ENCODE results near the gene TICAM2.

TICAM2 gene

DNA sequence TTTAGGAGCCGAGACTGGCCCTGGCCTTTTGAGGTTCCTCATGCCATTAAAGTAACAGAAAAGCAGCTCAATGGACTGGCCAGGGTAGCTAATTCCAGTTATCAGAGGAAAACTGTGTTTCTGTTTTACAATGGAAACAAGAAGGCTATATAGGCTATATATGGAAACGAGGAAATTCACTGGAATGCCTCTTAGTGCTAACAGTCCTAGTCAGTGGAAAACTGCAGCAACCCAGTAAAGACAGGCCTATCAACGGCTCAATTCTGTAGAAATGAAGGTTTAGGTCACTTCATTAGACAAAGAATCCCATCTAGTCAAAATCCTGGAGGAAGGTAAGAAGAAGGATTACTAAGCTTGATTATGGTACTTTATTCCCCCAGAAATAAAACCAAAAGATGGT, 3.2 kb upstream of the TICAM2 start:
- DNase-seq = no peak

- no peak for DNase-seq
Observed at GRCh38 chr5:115602591-115603125, 379 bp upstream of the TICAM2 start.

DNA sequence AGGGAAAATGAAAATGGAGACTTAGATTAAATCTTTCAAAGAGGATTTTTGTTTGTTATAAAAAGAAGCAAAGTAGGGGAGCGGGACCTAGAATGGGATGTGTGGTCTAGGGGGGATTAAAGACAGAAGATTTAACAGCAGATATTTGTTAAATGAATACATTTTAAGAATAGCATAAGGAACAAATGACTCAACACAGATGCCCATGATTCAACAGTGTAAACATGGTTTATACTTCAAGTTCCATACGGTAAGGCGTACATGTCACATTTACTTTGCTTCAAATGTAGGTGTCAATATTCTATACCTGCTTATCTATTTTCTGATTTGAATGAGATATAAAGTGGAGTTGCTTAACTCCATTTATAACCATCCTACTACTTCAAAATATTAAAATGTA, 1.5 kb downstream of the TICAM2 start:
- DNase-seq = no peak

DNA sequence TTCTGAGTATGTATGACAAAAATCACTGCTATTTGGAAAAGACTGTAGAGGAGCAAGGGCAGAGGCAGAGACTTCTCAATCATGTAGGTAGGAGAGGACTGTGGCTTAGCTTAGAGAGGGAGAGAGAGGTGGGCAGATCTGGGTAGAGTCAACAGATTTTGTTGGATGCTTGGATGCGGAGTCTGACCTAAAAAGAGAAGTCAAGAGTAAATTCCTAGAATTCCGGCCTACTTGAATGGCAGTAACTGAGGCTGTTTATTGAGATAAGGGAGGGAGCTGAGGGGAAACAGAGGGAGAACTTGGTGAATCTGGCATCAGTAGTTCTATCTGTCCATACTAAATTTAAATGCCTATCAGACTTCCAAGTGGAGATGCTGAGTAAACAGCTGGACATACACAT, 2.4 kb downstream of the TICAM2 start:
- DNase-seq = no peak

DNA sequence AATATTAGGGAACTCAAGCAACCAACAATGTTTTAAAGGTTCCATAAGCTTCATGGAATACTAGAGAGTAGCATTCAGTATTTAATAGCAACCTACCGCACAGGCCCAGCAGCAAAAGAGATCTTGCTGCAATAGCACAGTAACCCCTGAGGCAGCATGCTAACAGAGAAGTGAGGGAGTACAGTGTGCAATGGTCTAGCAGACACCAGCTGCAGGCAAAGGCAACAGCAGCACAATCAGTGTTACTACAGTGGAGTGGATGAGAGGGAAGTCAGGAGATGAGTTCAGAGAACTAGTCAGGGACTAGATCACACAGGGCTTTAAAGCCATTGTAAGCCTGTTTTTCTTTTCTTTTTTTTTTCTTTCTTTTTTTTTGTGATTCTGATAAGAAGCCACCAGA, 2.8 kb downstream of the TICAM2 start:
- peak; percentile 79 for DNase-seq

GRCh38 chr5:115594128-115595047, 7.9 kb downstream of the TICAM2 start:
- DNase-seq = no peak

DNA sequence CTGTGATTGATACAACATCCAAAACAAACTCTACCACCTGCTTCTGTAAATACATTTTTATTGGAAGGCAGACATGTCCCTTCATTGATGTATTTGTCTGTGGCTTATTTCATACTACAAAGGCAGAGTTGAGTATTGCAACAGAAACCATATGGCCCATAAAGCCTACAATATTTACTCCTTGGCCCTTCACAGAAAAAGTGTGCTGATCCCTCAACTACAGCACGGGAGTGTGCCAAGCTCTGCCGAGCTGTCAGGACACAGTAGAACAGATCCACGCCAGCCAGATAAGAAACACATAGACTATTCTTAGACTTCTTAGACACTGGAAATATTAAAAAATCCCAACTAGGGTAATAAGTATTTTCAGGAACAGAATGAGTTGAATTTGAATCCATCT, 13.2 kb downstream of the TICAM2 start:
- no peak for DNase-seq

DNA sequence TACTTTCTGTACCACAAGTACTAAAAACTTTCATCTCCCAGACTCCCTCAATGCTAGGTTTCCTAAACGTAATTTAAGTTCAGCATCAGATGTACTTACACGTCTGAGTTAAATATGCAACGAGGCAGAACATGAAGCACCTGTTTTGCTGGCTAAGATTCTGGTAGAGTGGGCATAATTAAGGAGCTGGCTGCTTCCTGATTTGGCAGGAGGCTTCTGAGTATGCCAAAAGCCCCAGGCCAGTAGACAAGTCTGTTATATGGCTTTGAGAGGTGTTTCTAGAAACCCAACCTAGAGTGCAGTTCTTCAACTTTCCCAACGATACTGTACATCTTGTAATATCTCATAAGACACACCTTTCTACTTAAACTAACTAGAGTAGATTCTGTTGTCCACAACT, 13.6 kb downstream of the TICAM2 start:
- no peak for DNase-seq

- peak; percentile 50 for DNase-seq
Observed at GRCh38 chr5:115586525-115587146, 15.6 kb downstream of the TICAM2 start.

DNA sequence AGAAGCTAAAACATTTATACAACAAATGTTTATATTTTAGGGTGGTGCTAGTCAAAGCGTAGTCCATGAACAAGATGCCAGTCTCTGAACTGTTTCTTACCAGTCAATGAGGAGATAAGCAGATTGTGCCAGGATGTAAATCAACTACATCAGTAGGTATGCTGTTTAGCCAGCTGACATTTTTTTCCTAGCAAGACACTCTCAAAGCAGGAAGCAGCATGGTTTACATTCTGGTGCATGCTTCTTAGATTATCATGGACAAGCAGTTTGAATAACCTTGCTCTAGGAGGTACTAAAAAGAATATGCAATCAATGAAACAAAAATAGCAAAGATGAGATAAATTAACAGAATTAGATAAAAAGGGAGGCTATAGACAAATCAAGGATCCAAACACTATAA, 17.0 kb downstream of the TICAM2 start:
- no peak for DNase-seq

DNA sequence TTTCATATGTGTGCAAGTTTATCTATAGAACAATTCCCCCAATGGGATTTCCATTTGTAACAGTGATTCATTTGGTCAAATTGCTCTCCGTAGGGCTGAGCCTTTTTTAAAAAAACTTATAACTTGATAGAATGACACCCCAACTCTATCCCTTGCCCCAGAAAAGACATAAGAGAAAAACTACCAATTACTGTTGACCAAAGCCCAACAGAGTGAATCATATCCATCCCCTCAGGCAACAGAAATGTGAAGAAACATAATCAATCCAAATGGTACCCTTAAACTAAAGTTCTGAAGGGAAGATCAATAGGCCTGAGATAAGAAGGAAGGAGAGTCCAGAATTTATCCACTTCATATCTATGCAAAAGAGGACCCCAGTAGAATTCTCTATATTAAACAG, 17.8 kb downstream of the TICAM2 start:
- no peak for DNase-seq

- no peak for DNase-seq
Observed at GRCh38 chr5:115583474-115583873, 18.8 kb downstream of the TICAM2 start.

GRCh38 chr5:115580941-115581340, 21.3 kb downstream of the TICAM2 start:
- no peak for DNase-seq

DNA sequence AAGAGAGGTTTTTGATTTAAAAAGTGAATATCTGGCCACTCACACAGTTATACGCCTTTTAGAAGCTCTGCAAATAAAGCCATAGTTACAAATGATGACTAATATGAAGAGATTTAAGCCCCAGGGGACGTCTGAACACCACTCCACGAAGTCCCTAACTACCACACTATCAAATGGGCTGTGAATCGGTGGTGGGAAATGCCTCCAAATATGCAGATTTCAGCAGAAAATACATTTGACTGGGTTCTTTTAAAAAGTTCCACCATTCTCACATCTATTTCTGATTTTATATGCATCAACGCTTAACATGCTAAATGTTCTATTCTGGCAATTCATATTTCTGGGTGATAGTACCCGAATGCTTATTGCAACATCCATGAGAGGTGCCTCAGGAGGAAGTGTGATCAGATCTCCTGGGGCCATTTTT, 22.5 kb downstream of the TICAM2 start:
- DNase-seq = no peak

- DNase-seq = no peak
Observed at GRCh38 chr5:115579216-115579615, 23.1 kb downstream of the TICAM2 start.

DNA sequence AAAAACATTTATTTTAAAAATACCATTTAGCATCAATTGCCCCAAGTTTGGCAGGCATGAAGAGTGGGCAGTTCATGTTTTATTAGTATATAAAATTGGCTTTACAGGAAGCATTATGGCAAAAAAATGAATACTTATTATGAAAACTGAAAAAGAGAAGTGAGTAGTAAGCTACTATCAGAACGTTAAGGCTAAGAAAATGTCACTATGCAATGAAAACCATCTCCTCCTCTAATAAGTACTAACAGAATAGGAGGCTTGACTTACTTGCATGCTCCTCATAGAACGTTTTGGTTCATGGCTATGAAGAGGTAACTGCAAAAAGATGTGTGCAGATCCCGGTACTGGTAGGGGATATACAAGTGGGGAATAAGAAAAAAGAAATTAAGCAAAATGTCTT, 23.6 kb downstream of the TICAM2 start:
- peak; percentile 10 for DNase-seq

DNA sequence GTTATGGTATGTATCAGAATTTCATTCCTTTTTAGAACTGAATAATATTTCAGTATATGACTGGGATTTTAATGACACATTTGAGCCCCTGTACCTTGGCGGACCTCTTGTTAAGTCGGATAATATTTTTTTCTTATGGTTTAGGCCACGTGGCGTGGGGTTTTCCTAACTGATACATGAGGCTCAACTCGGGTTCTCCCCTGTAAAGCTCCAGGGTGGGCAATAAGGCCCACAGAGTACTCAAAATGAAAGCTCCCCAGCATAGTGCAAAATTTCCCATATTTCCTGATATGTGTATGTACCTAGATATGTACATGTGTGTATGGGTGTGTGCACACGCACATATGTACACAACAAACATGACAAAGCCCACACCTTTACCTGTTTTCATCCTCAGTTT, 24.5 kb downstream of the TICAM2 start:
- no peak for DNase-seq

GRCh38 chr5:115577329-115577728, 24.9 kb downstream of the TICAM2 start:
- peak; percentile 42 for DNase-seq

DNA sequence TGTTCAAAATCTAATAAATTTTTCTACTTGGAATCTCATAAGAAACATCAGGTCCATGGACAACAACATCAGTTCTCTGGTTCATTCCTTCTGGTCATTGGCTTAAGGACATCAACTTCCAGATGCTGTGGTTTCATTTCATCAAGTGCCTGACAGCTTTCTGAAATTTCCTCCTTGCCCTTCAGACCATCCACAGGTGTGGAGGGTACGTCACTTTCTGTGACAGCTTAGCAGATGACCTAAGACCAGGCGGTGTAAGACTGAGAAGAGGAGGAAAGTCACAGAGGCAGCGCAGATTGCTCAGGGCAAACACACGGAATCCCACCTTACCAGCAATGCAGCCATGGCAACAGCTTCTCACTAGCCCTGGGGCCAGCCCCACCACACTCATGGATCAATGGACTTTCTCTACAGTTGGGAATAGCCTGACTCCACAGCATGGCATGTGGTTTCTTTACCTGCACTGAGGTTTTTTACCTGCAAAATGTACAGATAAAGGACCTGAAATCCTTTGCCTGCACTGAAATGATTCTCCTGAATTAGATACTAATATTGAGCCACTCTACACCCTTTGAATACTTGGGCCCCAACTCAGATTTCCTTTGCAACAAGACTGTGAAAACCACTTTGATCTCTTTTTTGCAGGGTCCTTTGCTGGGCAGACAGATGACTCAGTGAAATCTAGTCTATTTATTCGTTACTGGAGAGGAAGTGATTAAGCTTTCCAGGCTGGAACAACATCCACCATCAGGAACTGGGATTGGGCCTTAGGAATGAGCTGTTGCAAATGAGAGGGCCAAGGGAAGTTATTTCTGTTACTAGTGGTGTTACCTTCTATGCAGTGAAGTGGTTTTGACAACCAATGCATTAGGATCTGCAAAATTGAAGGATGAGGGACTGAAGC, 26.9 kb downstream of the TICAM2 start:
- no peak for DNase-seq

GRCh38 chr5:115573133-115573532, 29.1 kb downstream of the TICAM2 start:
- DNase-seq = no peak

DNA sequence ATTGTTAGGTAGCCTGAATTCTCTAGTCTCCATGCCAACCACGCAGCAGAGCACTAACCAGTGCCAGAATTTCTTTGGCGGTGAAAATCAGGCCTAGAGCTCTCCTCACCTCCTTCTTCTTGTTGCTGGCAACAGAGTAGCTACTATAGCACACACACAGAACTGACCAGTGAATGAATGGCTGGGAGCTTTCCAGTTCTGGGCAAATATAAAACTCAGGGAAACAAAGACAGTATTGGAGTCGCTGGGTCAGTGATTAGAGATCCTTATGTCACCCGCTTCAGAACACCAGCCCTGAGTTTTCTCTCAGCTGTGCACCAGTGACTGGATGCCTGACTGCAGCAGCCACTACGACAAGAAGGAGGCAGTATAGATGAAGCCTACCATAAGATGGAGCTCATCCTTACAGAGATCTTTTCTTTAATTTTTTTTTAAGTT, 30.8 kb downstream of the TICAM2 start:
- DNase-seq = no peak

DNA sequence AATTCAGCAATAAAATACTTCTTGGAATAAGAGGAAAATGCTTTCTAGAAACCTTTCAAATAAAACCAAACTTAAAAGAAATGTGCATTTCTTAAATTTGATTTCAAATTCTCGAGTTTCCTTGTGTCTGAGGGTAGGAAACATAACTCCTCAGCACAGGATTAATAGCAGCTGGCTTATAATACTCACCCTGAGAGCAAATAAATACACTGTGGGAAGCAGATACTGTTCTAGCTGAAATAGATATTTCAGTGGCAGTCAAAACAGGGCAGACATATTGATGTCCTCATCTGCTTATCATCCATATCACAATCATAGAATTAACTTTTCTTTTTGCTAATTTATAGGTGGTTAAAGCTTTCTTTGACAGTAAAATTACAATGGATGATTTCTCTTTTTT, 33.6 kb downstream of the TICAM2 start:
- DNase-seq = no peak

GRCh38 chr5:115565233-115565632, 37.0 kb downstream of the TICAM2 start:
- DNase-seq = no peak
